Common myeloid progenitor, CD34-positive (primary cell): ENCODE data around the gene ZNF738. TPM values are rescaled to one million over a fixed set of nuclear protein-coding genes. Genes with fewer than 3 reads are reported as not detected.
"Not testable (repeated sequence)": the region's sequence is repeated elsewhere in the genome, so short reads cannot be mapped to it uniquely, and the experiment has no call there.

ENCODE experiments used
- CTCF ChIA-PET: fragments of 350-600 bp; sonication (Branson Sonifier 250); formaldehyde crosslinking; loops from one replicate; lab custom pipeline; 2021; ENCODE audit warnings: antibody characterized with exemption; lab: Charles Lee
- POLR2A ChIA-PET: fragments of 350-600 bp; sonication (Branson Sonifier 250); formaldehyde crosslinking; loops from one replicate; lab custom pipeline; 2021; ENCODE audit warnings: antibody characterized with exemption; lab: Charles Lee
- DNase-seq, 3 donors: peaks; one replicate each; pipeline versions ENCODE4 v3.0.0 to v3.0.0-alpha.2; 2013
- H3K27ac ChIP-seq, 2 experiments: 1 replicate in 1 of 2; 2 replicates in 1 of 2; pipeline ENCODE4 v1.7.0; 2013; ENCODE audit warnings: inconsistent platforms in 2 of 2, low read length in 2 of 2, mild to moderate bottlenecking in 2 of 2, low read depth in 1 of 2, moderate library complexity in 1 of 2; ENCODE audit not compliant: severe bottlenecking in 2 of 2, insufficient read depth in 1 of 2, poor library complexity in 1 of 2
- H3K27me3 ChIP-seq, 5 experiments: replicated peaks in 2 of 5; 1 replicate in 3 of 5; 2 replicates in 2 of 5; pipeline versions ENCODE4 v1.6.1 to v1.7.0; 2013; ENCODE audit warnings: low read length in 4 of 5, mild to moderate bottlenecking in 2 of 5, moderate library complexity in 2 of 5, inconsistent platforms in 1 of 5; ENCODE audit not compliant: insufficient read depth in 5 of 5, control insufficient read depth in 4 of 5
- H3K36me3 ChIP-seq, 4 experiments: 1 replicate in 2 of 4; 2 replicates in 2 of 4; pipeline versions ENCODE4 v1.6.1 to v1.7.0; 2013; ENCODE audit warnings: low read length in 3 of 4, control low read depth in 1 of 4, mild to moderate bottlenecking in 1 of 4; ENCODE audit not compliant: control insufficient read depth in 4 of 4, insufficient read depth in 4 of 4
- H3K4me1 ChIP-seq, 4 experiments: 1 replicate in 3 of 4; 2 replicates in 1 of 4; pipeline versions ENCODE4 v1.6.1 to v1.7.1; 2013; ENCODE audit warnings: low read length in 3 of 4, mild to moderate bottlenecking in 3 of 4, control low read depth in 1 of 4, inconsistent platforms in 1 of 4, moderate library complexity in 1 of 4; ENCODE audit not compliant: control insufficient read depth in 4 of 4, insufficient read depth in 4 of 4; ENCODE audit errors: control extremely low read depth in 1 of 4
- H3K4me3 ChIP-seq, 7 experiments: 1 replicate in 4 of 7; 2 replicates in 3 of 7; pipeline versions ENCODE4 v1.5.1 to v1.7.0; 2013; ENCODE audit warnings: mild to moderate bottlenecking in 7 of 7, low read length in 6 of 7, moderate library complexity in 6 of 7, inconsistent platforms in 2 of 7, low read depth in 2 of 7, control low read depth in 1 of 7; ENCODE audit not compliant: insufficient read depth in 4 of 7, control insufficient read depth in 1 of 7; ENCODE audit errors: extremely low read depth in 1 of 7
- H3K9me3 ChIP-seq, 5 experiments: 1 replicate in 4 of 5; 2 replicates in 1 of 5; pipeline versions ENCODE4 v1.6.1 to v1.7.1; 2013; ENCODE audit warnings: low read length in 4 of 5, mild to moderate bottlenecking in 2 of 5, inconsistent platforms in 1 of 5, low read depth in 1 of 5, moderate library complexity in 1 of 5; ENCODE audit not compliant: control insufficient read depth in 4 of 5, insufficient read depth in 2 of 5; ENCODE audit errors: control extremely low read depth in 1 of 5
- WGBS: methylation state at CpG from one replicate; pipeline ENCODE4 v1.1.5; 2013; ENCODE audit not compliant: insufficient coverage; 5-methylcytosine and 5-hydroxymethylcytosine counted together
- polyA plus RNA-seq: library from polyadenylated mRNA; unstranded; fragments of 120-200 nt; gene quantifications from one replicate; pipeline ENCODE4 v1.2.1, GENCODE V29; 2013

The ZNF738 gene
- polyA plus RNA-seq, result 23.8 TPM

GRCh38 chr19:21358768-21359451, at the start of gene ZNF738:
Gene ZNF738 (plus strand): TSS chr19:21359000. CDS start chr19:21359141, 141 bp downstream.
- CTCF ChIA-PET, result interaction anchor here (1.0 to 1.1 kb wide), 2 partner anchors 9 to 25 kb away, joined by 3 to 5 read pairs; no protein-coding TSS in a partner anchor
- Histone ChIP-seq H3K9me3 (peaks cover 0 to 20% (median 7%) of the 10 kb centered on the region in 5 experiments), H3K27ac (peak within 1 kb of the TSS; percentile 81 to 86), H3K36me3 (peaks cover 9 to 28% (median 22%) of the 10 kb centered on the region in 4 experiments), H3K4me3 (peak within 1 kb of the TSS; percentile 81 to 100 (median 92)), H3K4me1 (peaks cover 0 to 6% (median 0%) of the 10 kb centered on the region in 4 experiments), H3K27me3 (no peaks in the 10 kb centered on the region)
- POLR2A ChIA-PET, result interaction anchor here (0.5 to 1.5 kb wide), 3 partner anchors 30 to 51 kb away, joined by 3 to 4 read pairs (median 3); partner anchors contain the start of gene ZNF708
- WGBS, result 0% methylated on average over 25 of the region's 36 CpGs
- DNase-seq, result peak; percentile 95 to 98 (median 98)

GRCh38 chr19:21312807-21313206, 46.0 kb upstream of the ZNF738 start:
- POLR2A ChIA-PET, H3K27ac ChIP-seq: not testable (repeated sequence)
- 100% methylated on average over 1 of the region's 2 CpGs for WGBS

GRCh38 chr19:21314676-21315075, 44.1 kb upstream of the ZNF738 start:
- POLR2A ChIA-PET, result no interaction called here
- Histone ChIP-seq H3K27me3 (no peaks in the 10 kb centered on the region), H3K9me3 (peaks cover 2 to 34% (median 25%) of the 10 kb centered on the region in 5 experiments), H3K4me1 (peaks cover 0 to 2% (median 0%) of the 10 kb centered on the region in 4 experiments), H3K4me3 (no peak overlapping the region), H3K27ac (no peak overlapping the region), H3K36me3 (peaks cover 14 to 50% (median 32%) of the 10 kb centered on the region in 4 experiments)
- whole genome bisulfite sequencing, result 100% methylated on average over 1 of the region's 1 CpG
- DNase-seq, result peak in 1 of 3 donors; percentile 41
- CTCF ChIA-PET, result no interaction called here

More at GRCh38 chr19:21312807-21313206, 46.0 kb upstream of the ZNF738 start:
- CTCF ChIA-PET, H3K27me3 ChIP-seq, H3K4me1 ChIP-seq, DNase-seq, H3K4me3 ChIP-seq: not testable (repeated sequence)
- H3K36me3 ChIP-seq, result peaks cover 12 to 46% (median 27%) of the 10 kb centered on the region in 4 experiments
- H3K9me3 ChIP-seq, result peaks cover 2 to 31% (median 18%) of the 10 kb centered on the region in 5 experiments

- Histone ChIP-seq H3K27ac (no peak overlapping the region), H3K9me3 (peaks cover 2 to 41% (median 30%) of the 10 kb centered on the region in 5 experiments)
- CTCF ChIA-PET, result interaction anchor here (1.2 kb wide), 1 partner anchor 11 kb away, joined by 3 read pairs; the partner anchor contains the start of gene ZNF708
Observed at GRCh38 chr19:21317821-21318220, 41.0 kb upstream of the ZNF738 start.

GRCh38 chr19:21321134-21321533, 37.7 kb upstream of the ZNF738 start:
- POLR2A ChIA-PET, result no interaction called here
- no peak for DNase-seq
- H3K4me1 ChIP-seq, result no peaks in the 10 kb centered on the region
- H3K36me3 ChIP-seq, result peaks cover 17 to 51% (median 23%) of the 10 kb centered on the region in 4 experiments
- H3K27me3 ChIP-seq, result no peaks in the 10 kb centered on the region
- H3K9me3 ChIP-seq, result peaks cover 0 to 46% (median 24%) of the 10 kb centered on the region in 5 experiments
- no peak overlapping the region for H3K4me3 ChIP-seq
- 100% methylated on average over 1 of the region's 4 CpGs for WGBS
- H3K27ac ChIP-seq, result no peak overlapping the region
- CTCF ChIA-PET, result no interaction called here

More at GRCh38 chr19:21317821-21318220, 41.0 kb upstream of the ZNF738 start:
- H3K27me3 ChIP-seq, result no peaks in the 10 kb centered on the region
- WGBS, result no CpG with 5 or more reads among the region's 1 CpG
- peaks cover 22 to 53% (median 28%) of the 10 kb centered on the region in 4 experiments for H3K36me3 ChIP-seq
- H3K4me3 ChIP-seq, result no peak overlapping the region
- POLR2A ChIA-PET, result no interaction called here
- DNase-seq, result no peak
- peaks cover 0 to 2% (median 0%) of the 10 kb centered on the region in 4 experiments for H3K4me1 ChIP-seq

- H3K9me3 ChIP-seq, result peaks cover 0 to 46% (median 26%) of the 10 kb centered on the region in 5 experiments
- ChIA-PET POLR2A (no interaction called here), CTCF (interaction anchor here (0.9 kb wide), 1 partner anchor 17 kb away, joined by 4 read pairs; no protein-coding TSS in a partner anchor)
- no peak for DNase-seq
- H3K36me3 ChIP-seq, result peaks cover 17 to 55% (median 27%) of the 10 kb centered on the region in 4 experiments
- no peak overlapping the region for H3K4me3 ChIP-seq
- H3K27me3 ChIP-seq, result no peaks in the 10 kb centered on the region
- H3K4me1 ChIP-seq, result no peaks in the 10 kb centered on the region
- no peak overlapping the region for H3K27ac ChIP-seq
- 100% methylated on average over 2 of the region's 4 CpGs for WGBS
Observed at GRCh38 chr19:21321996-21322395, 36.8 kb upstream of the ZNF738 start.
